ENCODE data around the gene SOD3. TPM values are rescaled to one million over a fixed set of nuclear protein-coding genes. Genes with fewer than 3 reads are reported as not detected.

Gene SOD3
- total and polyA plus RNA-seq, 2 of the 13 experiments (the other 11 are each of a cell fraction or from before 2014, with no cell fraction given) = 0.04 TPM; not detected in 1

- Histone ChIP-seq H3K4me3 (replicated peaks in 1 of 3; ENCODE audit: insufficient read depth in 1 of 3, low read depth in 2 of 3, low read length in 3 of 3) (no peak overlapping the region), H3K4me2 (ENCODE audit: low read depth, low read length) (no peak overlapping the region), H3K4me1 (ENCODE audit: insufficient read depth, low read length) (no peaks in the 10 kb centered on the region), H3K27ac (ENCODE audit: extremely low read length, insufficient read depth, low read length) (no peak overlapping the region), H2AFZ (ENCODE audit: low read length) (no peak overlapping the region), H4K20me1 (ENCODE audit: insufficient read depth, low read length) (no peaks in the 10 kb centered on the region), H3K79me2 (ENCODE audit: insufficient read depth, low read length) (no peaks in the 10 kb centered on the region), H3K27me3 (ENCODE audit: control insufficient read depth in 1 of 2, insufficient read depth in 2 of 2, low read length in 2 of 2) (peaks cover 0 to 11% of the 10 kb centered on the region in 2 experiments; a peak in 2 of 5 replicates), H3K9me3 (ENCODE audit: low read length) (no peaks in the 10 kb centered on the region), H3K9ac (ENCODE audit: insufficient read depth, low read depth, low read length) (no peak overlapping the region), H3K36me3 (replicated peaks in 1 of 2; ENCODE audit: control insufficient read depth in 1 of 2, insufficient read depth in 2 of 2, low read length in 2 of 2) (no peaks in the 10 kb centered on the region)
- ChIA-PET POLR2A (no interaction called here), CTCF (ENCODE audit: low intra/inter-chr PET ratio, low total read pairs) (no interaction called here)
- no peak for FAIRE-seq
- intact Hi-C loops (cut with micrococcal nuclease; ENCODE audit: unreplicated experiment) (no loop called here), in situ Hi-C loops (cut with HindIII; ENCODE audit: extremely low pct_ligation_motif_present, low pct_unique_long_range_greater_than_20kb) (no loop called here)
- no peak for DNase-seq (ENCODE audit: low spot score)
- 78% methylated on average over 5 of the region's 6 CpGs for WGBS (ENCODE audit: low lambda C conversion rate)
- BruUV-seq (replicated peaks) = no TSS peak
- ATAC-seq = no peak
- no peak for TF ChIP-seq ZBTB43 (CRISPR knock-in tag; conservative IDR thresholded peaks at IDR 0.05)
- no peak for TF ChIP-seq ISX (CRISPR knock-in tag; conservative IDR thresholded peaks at IDR 0.05)
- TF ChIP-seq PAXIP1 (CRISPR knock-in tag; conservative IDR thresholded peaks at IDR 0.05) = no peak
- no peak for TF ChIP-seq ZNF547 (CRISPR knock-in tag; IDR thresholded peaks at IDR 0.05)
- TF ChIP-seq ZFY (CRISPR knock-in tag; IDR thresholded peaks at IDR 0.05) = no peak
Observed at GRCh38 chr4:24808955-24809354, 13.6 kb downstream of the SOD3 start.
